DMS153 (cell line): Measurements from ENCODE around the gene ZNF420.
"Not testable (repeated sequence)": the region's sequence is repeated elsewhere in the genome, so short reads cannot be mapped to it uniquely, and the experiment has no call there.

ENCODE experiments used
- DNase-seq: peaks from one replicate; lab custom pipeline; 2025; lab: John Stamatoyannopoulos, UW

ZNF420 gene

DNA sequence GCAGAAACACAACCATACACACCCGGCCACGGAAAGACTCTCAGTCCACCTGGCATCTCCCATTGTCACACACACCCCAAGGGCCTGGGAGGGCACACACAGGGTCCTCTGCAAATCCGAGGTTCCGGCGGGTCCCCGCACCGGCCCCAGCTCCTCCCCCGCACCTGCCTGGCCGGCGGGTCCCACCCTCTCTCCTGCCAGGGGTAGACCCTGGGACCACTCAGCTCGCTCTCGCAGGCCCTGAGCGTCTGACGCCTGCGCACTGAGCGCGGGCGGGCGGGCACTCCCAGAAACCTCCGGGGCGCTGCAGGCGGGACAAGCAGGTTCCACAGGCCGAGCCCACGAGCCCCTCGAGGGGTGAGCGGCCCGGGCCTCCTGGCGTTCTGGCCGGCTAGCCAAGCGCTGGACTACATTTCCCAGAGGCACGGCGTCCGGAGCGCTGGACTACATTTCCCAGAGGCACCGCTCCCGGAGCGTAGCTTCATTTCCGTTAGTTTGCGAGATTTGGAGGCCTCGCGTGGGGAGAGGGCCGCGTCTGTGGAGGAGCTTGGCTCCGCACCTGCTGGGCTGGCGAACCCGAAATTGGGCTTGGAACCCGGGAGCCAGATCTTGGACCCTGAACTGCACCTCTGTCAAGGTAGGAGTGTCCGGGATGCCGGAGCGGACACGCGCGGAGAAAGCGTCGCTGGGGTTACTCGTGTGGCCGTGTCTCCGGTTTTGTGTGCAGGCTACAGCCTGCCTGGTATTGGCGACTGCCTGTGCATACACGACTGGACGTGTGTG lies at the start of gene ZNF420:
Gene ZNF420 (plus strand): TSS at position 500 of the 783 bp plus-strand sequence. CDS start 10,686 bp downstream, outside the sequence.
- DNase-seq, result peak; percentile 79

DNA sequence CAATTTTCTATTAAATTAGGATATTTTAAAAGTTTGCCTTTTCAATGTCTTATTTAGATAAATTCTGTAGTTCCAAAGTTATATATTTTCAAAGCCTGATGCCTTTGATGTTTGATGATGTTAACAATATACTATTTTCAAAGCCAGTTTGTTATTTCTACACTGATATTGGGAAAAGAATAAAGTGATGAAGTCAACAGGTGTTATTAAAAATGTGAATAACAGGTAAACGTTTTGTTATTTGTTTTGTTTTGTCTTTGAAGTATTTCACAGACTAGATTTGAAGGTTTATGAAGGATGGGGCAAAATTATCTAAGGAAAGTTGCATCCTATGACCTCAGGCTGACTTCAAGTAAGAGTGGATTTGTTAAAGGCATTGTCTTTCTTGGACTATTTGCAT lies 33.1 kb upstream of the ZNF420 start:
- no peak for DNase-seq

GRCh38 chr19:37055330-37055729 lies 22.9 kb upstream of the ZNF420 start:
- no peak for DNase-seq

DNA sequence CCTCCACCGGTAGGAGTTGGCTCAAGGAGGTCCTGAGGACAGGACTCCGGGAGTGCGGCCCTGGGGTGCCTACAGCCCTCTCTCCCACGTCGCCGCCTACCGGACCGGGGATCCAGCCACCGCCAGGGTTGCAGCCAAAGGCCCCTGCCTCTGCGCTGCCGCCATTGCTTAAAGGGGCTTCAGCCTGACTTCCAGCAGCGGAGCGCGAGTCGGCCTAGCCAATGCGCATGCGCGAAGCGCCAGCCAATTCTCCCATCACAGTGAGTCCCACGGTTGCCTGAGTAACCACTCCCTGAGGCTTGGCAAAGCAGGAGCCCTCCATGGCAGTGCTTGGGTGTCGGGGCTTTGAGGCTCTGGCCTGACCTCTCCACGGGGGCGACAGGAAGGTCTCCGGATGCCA lies 21.5 kb upstream of the ZNF420 start:
- DNase-seq, result no peak

DNA sequence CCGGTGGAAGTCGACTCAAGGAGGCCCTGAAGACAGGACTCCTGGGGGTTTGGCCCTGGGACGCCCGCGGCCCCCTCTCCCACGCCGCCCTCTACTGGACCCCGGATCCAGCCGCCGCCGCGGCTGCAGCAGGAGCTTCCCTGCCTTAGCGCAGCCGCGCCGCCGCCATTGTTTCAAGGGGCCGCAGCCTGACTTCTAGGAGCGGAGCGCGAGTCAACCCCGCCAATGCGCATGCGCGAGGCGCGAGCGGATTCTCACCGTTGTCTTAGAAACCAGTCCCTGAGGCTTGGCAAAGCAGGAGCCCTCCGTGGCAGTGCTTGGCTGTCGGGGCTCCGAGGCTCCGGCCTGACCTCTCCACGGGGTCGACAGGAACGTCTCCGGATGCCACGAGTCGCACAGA lies 19.1 kb upstream of the ZNF420 start:
- DNase-seq, result no peak

DNA sequence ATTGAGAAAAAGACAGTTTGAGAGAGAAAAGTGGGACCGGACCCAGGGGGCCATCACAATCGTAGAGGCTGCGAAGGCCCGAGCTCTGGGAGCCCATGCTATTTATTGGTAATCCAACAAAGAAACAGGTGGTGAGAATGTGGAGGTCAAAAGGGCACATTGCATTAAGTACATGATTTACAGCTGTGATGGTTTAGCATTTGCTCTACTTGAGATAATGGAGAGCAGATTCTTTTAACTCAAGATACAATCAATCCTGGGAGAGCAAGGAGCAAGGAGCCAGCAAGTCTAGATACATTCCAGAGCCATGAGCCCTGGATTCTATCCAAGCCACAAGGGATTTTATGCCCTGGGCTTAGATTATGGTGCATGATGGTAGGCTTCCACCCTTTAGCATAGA lies 13.3 kb upstream of the ZNF420 start:
- DNase-seq, result not testable (repeated sequence)

DNA sequence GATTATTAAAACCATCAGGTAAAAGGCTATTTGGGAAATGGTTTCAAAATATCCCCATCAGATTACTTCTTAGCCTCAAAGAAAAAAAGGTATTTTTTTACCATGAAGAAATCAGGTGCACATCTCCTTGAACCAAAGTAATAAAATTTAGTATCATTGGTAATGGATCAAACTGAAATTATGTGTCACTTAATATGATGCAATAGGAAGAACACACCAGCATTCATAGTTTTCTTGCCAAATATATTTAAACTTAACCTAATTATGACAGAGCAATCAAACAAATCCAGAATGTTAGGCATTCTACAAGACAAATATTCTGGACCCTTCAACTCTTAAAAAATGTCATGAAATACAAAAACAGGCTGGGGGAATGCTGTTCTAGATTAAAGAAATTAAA lies 4.1 kb upstream of the ZNF420 start:
- DNase-seq, result no peak

- DNase-seq, result no peak
Observed at GRCh38 chr19:37074819-37075362, 3.3 kb upstream of the ZNF420 start.

DNA sequence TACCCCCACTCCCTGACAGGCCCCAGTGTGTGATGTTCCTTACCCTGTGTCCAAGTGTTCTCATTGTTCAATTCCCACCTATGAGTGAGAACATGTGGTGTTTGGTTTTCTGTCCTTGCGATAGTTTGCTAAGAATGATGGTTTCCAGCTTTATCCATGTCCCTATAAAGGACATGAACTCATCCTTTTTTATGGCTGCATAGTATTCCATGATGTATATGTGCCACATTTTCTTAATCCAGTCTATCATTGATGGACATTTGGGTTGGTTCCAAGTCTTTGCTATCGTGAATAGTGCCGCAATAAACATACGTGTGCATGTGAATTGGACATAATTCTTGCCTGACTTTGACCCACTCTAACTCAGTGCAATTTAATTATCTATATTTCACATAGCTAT lies 1.7 kb upstream of the ZNF420 start:
- not testable (repeated sequence) for DNase-seq

GRCh38 chr19:37077501-37077933 lies 716 bp upstream of the ZNF420 start:
- DNase-seq, result no peak

DNA sequence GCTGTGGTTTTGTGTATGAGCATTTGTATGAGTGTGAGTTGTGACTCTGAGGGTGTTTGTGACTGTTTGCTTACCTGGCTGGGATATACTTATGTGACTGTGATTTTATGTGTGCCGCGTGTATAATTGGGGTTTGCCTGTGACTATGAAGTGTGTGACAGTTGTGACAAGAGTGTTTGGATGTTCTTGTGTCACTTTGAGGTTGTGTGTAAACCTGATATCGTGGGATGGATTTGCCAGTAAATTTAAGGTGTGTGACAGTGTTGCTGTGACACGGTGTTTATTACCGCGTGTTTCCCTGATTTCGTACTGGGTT lies 442 bp downstream of the ZNF420 start:
- no peak for DNase-seq

GRCh38 chr19:37079238-37079637 lies 1.0 kb downstream of the ZNF420 start:
- DNase-seq, result no peak

GRCh38 chr19:37082307-37082706 lies 4.1 kb downstream of the ZNF420 start:
- DNase-seq, result no peak

DNA sequence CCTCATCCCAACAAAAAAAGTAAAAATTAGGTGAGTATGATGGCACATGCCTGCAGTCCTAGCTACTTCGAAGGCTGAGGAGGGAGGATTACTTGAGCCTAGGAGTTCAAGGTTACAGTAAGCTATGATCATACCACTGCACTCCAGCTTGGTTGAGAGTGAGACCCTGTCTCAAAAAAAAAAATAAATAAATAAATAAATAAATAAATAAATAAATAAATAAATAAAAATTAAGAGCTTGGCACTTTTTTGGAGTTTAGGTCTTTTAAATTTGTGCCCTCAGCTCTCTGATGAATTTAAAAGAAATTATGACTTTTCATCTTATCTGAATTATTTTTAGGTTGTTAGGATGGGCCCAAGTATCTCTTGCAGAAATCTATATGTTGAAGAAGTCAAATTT lies 8.9 kb downstream of the ZNF420 start:
- no peak for DNase-seq

DNA sequence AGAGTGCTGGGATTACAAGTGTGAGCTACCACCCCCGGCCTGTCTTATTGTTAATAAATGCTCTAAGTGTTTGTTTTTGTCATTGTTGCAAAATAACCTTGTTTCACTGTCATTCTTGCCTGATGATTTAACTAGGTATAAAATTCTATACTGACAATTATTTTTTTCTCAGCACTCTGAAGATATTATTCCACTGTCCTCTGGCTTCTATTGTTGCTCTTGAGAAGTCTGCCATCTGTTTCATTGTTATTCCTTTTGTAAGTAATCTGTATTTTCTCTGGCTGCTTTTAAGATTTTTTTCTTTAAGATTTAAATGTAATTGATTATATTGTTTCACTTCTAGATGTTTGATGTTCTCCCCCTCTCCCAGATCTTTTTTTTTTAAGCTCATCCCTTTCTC lies 17.6 kb downstream of the ZNF420 start:
- DNase-seq, result no peak

GRCh38 chr19:37098570-37098969 lies 20.3 kb downstream of the ZNF420 start:
- DNase-seq, result no peak

DNA sequence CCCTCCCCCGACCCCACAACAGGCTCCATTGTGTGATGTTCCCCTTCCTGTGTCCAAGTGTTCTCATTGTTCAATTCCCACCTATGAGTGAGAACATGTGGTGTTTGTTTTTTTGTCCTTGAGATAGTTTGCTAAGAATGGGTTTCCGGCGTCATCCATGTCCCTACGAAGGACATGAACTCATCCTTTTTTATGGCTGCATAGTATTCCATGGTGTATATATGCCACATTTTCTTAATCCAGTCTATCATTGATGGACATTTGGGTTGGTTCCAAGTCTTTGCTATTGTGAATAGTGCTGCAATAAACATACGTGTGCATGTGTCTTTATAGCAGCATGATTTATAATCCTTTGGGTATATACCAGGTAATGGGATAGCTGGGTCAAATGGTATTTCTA lies 25.9 kb downstream of the ZNF420 start:
- not testable (repeated sequence) for DNase-seq

DNA sequence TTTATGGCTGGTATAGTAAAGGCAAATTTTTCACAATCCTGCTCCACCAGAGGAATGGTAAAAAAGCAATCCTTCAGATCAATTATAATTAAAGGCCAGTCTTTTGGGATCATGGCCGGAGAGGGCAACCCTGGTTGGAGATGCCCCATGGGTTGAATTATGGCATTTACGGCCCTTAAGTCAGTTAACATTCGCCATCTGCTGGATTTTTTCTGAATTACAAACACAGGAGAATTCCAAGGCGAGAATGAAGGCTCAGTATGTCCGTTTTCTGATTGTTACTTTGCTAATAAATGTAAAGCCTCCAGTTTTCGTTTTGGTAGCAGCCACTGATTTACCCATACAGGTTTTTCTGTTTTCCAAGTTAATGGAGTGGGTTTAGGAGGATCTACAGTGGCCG lies 33.5 kb downstream of the ZNF420 start:
- not testable (repeated sequence) for DNase-seq

- DNase-seq, result no peak
Observed at GRCh38 chr19:37114001-37114400, 35.8 kb downstream of the ZNF420 start.

DNA sequence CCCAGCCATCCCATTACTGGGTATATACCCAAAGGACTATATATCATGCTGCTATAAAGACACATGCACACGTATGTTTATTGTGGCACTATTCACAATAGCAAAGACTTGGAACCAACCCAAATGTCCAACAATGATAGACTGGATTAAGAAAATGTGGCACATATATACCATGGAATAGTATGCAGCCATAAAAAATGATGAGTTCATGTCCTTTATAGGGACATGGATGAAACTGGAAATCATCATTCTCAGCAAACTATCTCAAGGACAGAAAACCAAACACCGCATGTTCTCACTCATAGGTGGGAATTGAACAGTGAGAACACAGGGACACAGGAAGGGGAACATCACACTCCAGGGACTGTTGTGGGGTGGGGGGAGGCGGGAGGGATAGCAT lies 43.9 kb downstream of the ZNF420 start:
- DNase-seq, result not testable (repeated sequence)

DNA sequence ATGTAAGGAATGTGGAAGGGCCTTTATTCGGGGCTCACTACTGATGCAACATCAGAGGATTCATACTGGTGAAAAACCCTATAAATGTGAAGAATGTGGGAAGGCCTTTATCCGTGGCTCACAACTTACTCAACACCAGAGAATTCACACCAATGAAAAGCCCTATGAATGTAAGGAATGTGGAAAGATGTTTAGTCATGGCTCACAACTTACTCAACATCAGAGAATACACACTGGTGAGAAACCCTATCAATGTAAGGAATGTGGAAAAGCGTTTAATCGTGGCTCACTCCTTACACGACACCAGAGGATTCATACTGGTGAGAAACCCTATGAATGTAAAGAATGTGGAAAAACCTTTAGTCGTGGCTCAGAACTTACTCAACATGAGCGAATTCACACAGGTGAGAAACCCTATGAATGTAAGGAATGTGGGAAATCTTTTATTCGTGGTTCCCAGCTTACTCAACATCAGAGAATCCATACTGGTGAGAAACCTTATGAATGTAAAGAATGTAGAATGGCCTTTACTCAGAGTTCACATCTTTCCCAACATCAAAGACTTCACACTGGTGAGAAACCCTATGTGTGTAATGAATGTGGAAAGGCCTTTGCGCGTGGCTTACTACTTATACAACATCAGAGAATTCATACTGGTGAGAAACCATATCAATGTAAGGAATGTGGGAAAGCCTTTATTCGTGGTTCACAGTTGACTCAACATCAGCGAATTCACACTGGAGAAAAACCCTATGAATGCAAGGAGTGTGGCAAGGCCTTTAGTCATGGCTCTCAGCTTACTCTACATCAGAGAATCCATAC lies 50.0 kb downstream of the ZNF420 start:
- no peak for DNase-seq

DNA sequence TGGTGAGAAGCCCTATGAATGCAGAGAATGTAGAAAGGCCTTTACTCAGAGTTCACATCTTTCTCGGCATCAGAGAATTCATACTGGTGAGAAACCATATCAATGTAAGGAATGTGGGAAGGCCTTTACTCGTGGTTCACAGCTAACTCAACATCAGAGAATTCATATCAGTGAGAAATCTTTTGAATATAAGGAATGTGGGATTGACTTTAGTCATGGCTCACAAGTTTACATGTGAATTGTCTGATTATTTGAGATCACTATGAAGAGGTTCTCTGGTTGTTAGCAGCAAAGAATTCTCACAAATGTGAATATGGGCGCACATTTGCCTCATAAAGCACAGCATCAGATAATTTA lies 50.6 kb downstream of the ZNF420 start:
- no peak for DNase-seq

DNA sequence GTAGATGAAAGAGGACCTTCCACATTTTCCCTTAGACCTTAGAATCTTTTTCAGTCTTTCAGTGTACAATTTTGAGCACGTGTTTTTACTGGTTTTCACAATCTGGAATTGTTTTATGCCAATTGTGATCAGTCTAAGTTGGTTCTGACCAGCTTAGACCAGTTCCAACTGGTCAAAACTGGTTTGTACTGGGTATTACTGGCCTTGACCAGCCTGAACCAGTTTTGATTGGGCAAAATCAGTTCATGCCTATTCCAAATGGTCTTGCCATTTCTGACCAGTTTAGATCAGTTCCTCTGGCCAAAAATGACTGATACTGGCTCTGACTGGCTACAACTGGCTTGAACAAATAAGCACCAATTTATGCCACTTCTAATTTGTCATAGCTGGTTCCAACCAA lies 57.9 kb downstream of the ZNF420 start:
- no peak for DNase-seq
